IPS-15b (cell line): ENCODE results near the gene STARD4.

Source experiments
- H3K27me3 ChIP-seq: one replicate; pipeline ENCODE4 v1.6.1; 2013; ENCODE audit warnings: low read length; ENCODE audit not compliant: control insufficient read depth, insufficient read depth
- H3K36me3 ChIP-seq: one replicate; pipeline ENCODE4 v1.6.1; 2013; ENCODE audit warnings: low read length; ENCODE audit not compliant: control insufficient read depth, insufficient read depth
- H3K4me1 ChIP-seq: one replicate; pipeline ENCODE4 v1.6.1; 2013; ENCODE audit warnings: mild to moderate bottlenecking, low read length; ENCODE audit not compliant: control insufficient read depth, insufficient read depth
- H3K4me3 ChIP-seq: one replicate; pipeline ENCODE4 v1.5.1; 2013; ENCODE audit warnings: low read depth, low read length
- H3K9ac ChIP-seq: one replicate; pipeline ENCODE4 v1.6.1; 2013; ENCODE audit warnings: low read depth, mild to moderate bottlenecking, low read length
- H3K9me3 ChIP-seq: one replicate; pipeline ENCODE4 v1.6.1; 2013; ENCODE audit warnings: mild to moderate bottlenecking, low read length; ENCODE audit not compliant: control insufficient read depth, insufficient read depth

The STARD4 gene

DNA sequence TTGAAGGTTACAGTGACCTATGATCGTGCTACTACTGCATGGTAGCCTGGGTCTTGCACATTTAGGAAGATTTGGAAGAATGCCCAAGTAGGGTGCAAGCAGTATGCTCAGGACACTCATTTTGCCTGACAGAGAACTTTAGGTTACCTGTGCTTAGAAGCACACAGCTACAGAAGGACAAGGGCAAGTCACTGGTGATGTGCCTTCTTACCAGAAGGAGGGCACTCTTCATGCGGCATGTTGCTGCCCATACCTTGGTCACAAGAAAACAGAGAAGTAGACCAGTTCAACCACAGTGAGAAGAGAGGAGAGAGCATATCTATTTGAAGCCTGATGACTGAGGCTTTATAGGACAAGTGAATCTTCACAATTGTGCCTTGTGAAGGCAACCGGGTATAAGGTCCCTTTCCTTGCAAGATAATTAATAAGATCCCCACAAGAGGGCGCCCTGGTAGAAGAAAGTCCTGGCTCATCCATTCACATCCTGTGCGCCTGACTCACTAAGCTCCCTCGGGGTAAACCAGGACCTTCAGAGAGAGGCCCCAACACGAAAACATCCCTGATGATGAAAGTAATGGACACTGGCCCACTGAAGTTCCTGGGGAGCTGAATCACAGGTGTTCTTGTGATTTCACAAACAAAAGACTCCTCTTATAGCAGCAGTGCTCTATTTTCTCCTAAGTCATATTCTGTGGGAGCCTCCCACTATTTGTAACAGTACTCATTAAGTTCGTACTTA is 38.1 kb upstream of the STARD4 start:
- H3K4me3 ChIP-seq: no peak overlapping the region
- H3K27me3 ChIP-seq: no peaks in the 10 kb centered on the region
- no peaks in the 10 kb centered on the region for H3K36me3 ChIP-seq
- no peaks in the 10 kb centered on the region for H3K9me3 ChIP-seq
- H3K4me1 ChIP-seq: peaks cover 20% of the 10 kb centered on the region
- H3K9ac ChIP-seq: no peak overlapping the region

DNA sequence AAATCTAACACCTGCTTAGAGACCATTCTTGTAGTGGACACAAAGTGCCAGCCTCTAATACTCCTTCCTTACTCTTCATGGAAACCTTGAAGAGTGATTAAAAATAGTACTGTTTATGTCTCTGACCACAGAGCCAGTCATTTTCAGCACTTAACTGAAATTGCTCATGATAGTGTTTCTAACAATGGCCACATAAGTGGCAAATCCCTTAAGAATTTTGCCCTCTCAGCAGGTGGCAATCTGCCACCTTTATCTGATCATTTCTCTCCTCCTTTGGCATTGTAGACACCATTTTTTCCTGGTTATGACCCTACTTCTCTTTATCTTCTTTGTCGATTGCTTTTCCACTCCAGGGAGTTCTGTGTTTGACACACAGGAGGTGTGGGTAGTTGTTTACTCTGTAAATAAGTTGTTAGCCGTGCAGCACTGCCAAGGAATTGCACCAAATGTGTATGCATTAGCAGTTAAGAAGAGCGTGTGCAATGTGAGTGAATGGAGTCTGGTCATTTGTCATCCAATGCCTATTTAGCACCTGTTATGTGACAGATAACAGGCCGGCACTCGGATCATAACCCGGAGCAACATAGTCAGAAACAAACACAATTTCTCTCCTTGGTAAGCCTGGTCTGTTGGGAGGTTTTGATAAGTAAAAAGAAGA is 36.8 kb upstream of the STARD4 start:
- no peak overlapping the region for H3K9ac ChIP-seq
- no peaks in the 10 kb centered on the region for H3K9me3 ChIP-seq
- H3K36me3 ChIP-seq: no peaks in the 10 kb centered on the region
- no peaks in the 10 kb centered on the region for H3K27me3 ChIP-seq
- no peak overlapping the region for H3K4me3 ChIP-seq
- peaks cover 20% of the 10 kb centered on the region for H3K4me1 ChIP-seq

- H3K9me3 ChIP-seq: no peaks in the 10 kb centered on the region
- H3K36me3 ChIP-seq: no peaks in the 10 kb centered on the region
- peaks cover 20% of the 10 kb centered on the region for H3K4me1 ChIP-seq
- H3K4me3 ChIP-seq: no peak overlapping the region
- H3K27me3 ChIP-seq: no peaks in the 10 kb centered on the region
- no peak overlapping the region for H3K9ac ChIP-seq
These were observed 36.1 kb upstream of the STARD4 start for GRCh38 chr5:111548348-111548950.

GRCh38 chr5:111545031-111545430 is 32.7 kb upstream of the STARD4 start:
- no peaks in the 10 kb centered on the region for H3K27me3 ChIP-seq
- no peak overlapping the region for H3K4me3 ChIP-seq
- H3K4me1 ChIP-seq: no peaks in the 10 kb centered on the region
- H3K36me3 ChIP-seq: no peaks in the 10 kb centered on the region
- H3K9me3 ChIP-seq: no peaks in the 10 kb centered on the region
- H3K9ac ChIP-seq: no peak overlapping the region

DNA sequence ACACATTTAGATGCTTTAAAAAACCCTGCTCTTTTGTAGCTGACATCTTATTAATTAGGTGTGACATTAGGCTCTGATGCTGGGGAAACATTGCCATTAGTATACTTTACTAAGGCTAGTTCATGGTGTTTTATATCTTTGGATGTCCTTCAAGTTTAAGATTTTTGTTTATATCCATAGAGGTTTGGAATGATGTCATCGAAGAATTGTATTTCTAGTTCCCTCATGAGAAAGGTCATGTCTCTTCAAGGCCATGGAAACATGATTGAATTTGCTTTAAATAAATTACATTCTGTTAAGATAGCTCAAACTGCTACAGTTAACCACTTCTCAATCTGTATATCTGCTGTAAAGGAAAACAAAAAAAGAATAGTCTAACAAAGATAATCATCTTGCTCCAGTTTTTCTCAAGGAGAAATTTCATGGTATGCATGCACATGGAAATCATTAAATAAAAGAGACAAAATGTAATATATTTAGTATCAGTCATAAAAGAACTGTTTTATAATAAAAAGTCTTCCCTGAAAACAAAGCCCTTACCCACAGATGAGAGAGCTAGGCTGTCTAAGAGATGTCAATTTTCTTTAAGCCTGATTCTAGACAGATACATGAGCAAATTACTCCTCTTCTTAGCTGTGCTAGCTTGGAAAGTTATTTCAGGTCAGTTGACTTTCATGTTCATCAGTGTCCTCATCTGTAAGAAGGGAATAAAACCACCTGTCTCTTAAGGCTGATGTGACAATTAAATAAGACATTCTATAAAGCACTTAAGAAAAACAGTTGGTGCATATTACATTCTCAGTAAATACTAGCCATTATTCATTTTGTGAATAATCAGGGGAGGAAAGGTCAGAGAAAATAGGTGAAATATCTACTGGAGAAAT is 25.0 kb upstream of the STARD4 start:
- H3K36me3 ChIP-seq: no peaks in the 10 kb centered on the region
- H3K4me3 ChIP-seq: no peak overlapping the region
- no peaks in the 10 kb centered on the region for H3K27me3 ChIP-seq
- H3K4me1 ChIP-seq: no peaks in the 10 kb centered on the region
- no peak overlapping the region for H3K9ac ChIP-seq
- no peaks in the 10 kb centered on the region for H3K9me3 ChIP-seq

- no peaks in the 10 kb centered on the region for H3K36me3 ChIP-seq
- H3K27me3 ChIP-seq: no peaks in the 10 kb centered on the region
- no peaks in the 10 kb centered on the region for H3K9me3 ChIP-seq
- H3K4me1 ChIP-seq: no peaks in the 10 kb centered on the region
- H3K4me3 ChIP-seq: no peak overlapping the region
- no peak overlapping the region for H3K9ac ChIP-seq
These were observed 23.7 kb upstream of the STARD4 start for GRCh38 chr5:111535879-111536549.

GRCh38 chr5:111532886-111533582 is 20.7 kb upstream of the STARD4 start:
- Histone ChIP-seq H3K27me3 (no peaks in the 10 kb centered on the region), H3K4me1 (no peaks in the 10 kb centered on the region), H3K9ac (no peak overlapping the region), H3K36me3 (no peaks in the 10 kb centered on the region), H3K4me3 (no peak overlapping the region), H3K9me3 (no peaks in the 10 kb centered on the region)

GRCh38 chr5:111530298-111530740 is 18.0 kb upstream of the STARD4 start:
- Histone ChIP-seq H3K9me3 (no peaks in the 10 kb centered on the region), H3K4me3 (no peak overlapping the region), H3K27me3 (no peaks in the 10 kb centered on the region), H3K36me3 (no peaks in the 10 kb centered on the region), H3K9ac (no peak overlapping the region), H3K4me1 (no peaks in the 10 kb centered on the region)

DNA sequence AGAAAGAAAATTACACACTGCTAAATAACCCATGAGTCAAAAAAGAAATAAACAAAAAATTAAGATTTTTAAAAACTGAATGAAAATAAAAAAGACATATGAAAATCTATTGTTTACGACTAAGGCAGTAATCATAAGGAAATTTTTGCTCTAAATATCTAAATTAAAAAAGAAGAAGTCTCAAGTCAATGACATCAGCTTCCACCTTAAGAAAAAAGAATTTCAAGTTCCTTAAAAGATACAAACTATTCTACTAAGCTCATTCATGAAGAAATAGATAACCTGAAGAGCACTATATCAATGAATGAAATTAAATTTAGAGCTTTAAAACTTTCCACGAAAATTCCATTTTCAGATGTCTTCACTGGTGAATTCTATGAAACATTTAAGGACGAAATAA is 15.7 kb upstream of the STARD4 start:
- no peaks in the 10 kb centered on the region for H3K9me3 ChIP-seq
- H3K9ac ChIP-seq: no peak overlapping the region
- H3K36me3 ChIP-seq: no peaks in the 10 kb centered on the region
- H3K4me1 ChIP-seq: no peaks in the 10 kb centered on the region
- H3K4me3 ChIP-seq: no peak overlapping the region
- no peaks in the 10 kb centered on the region for H3K27me3 ChIP-seq

DNA sequence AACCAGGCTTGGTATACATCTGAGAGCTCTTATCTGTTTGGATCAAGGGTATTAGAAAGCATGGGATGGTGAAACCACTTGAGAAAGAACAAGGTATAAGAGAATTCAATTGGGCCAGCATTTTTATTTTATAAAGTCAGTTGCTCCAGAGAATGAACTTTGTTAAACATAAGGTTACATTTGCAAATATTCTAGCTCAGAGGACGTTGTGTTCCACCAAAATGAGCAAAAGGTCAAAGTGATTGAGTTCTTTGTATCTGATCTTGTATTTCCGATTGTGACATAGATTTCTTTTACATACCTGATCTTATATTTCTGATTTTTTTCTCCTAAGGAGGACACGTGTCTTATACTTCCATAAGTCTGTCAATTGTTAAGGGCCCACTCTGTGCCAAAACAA is 8.6 kb upstream of the STARD4 start:
- Histone ChIP-seq H3K9me3 (no peaks in the 10 kb centered on the region), H3K36me3 (no peaks in the 10 kb centered on the region), H3K9ac (no peak overlapping the region), H3K4me1 (no peaks in the 10 kb centered on the region), H3K27me3 (no peaks in the 10 kb centered on the region), H3K4me3 (no peak overlapping the region)

GRCh38 chr5:111518777-111519176 is 6.4 kb upstream of the STARD4 start:
- no peaks in the 10 kb centered on the region for H3K9me3 ChIP-seq
- no peaks in the 10 kb centered on the region for H3K4me1 ChIP-seq
- no peaks in the 10 kb centered on the region for H3K27me3 ChIP-seq
- no peak overlapping the region for H3K4me3 ChIP-seq
- no peak overlapping the region for H3K9ac ChIP-seq
- no peaks in the 10 kb centered on the region for H3K36me3 ChIP-seq
